OCI-LY7 (cell line): ENCODE data around the gene GLIS1. TPM values are rescaled to one million over a fixed set of nuclear protein-coding genes. Genes with fewer than 3 reads are reported as not detected.

ENCODE experiments used
- BruUV-seq: library from RNA; stranded (reverse); fragments of 400-500 nt; replicated peaks from 2 replicates; lab custom pipeline; 2021; lab: Mats Ljungman, UMichigan
- CTCF ChIA-PET: fragments of 300-600 bp; sonication (Branson Sonifier 250); formaldehyde crosslinking; loops from one replicate; lab custom pipeline; 2022; ENCODE audit warnings: antibody characterized with exemption; ENCODE audit not compliant: unreplicated experiment; lab: Charles Lee
- POLR2A ChIA-PET: fragments of 300-600 bp; sonication (Branson Sonifier 250); formaldehyde crosslinking; loops from one replicate; lab custom pipeline; 2022; ENCODE audit warnings: antibody characterized with exemption; lab: Charles Lee
- DNase-seq: peaks from one replicate; pipeline ENCODE4 v3.0.0-alpha.2; 2015; ENCODE audit warnings: low spot score
- H2AFZ ChIP-seq: fragments of 200-600 bp; sonication (generic), shearing (Covaris generic); 2 replicates; pipeline ENCODE4 v1.6.1; 2014; ENCODE audit warnings: mild to moderate bottlenecking, antibody characterized with exemption, low read length, moderate library complexity
- H3K27ac ChIP-seq: fragments of 200-600 bp; sonication (generic); 2 replicates; pipeline ENCODE4 v1.5.1; 2014; ENCODE audit warnings: mixed run types, low read depth, mild to moderate bottlenecking, moderate library complexity, low read length, inconsistent platforms; ENCODE audit not compliant: poor library complexity, severe bottlenecking
- H3K36me3 ChIP-seq: fragments of 200-600 bp; sonication (generic); 2 replicates; pipeline ENCODE4 v1.6.1; 2014; ENCODE audit warnings: mild to moderate bottlenecking, antibody characterized with exemption, low read length, moderate library complexity, mixed read lengths; ENCODE audit not compliant: insufficient read depth
- H3K4me1 ChIP-seq: fragments of 200-600 bp; sonication (generic); 2 replicates; pipeline ENCODE4 v1.5.1; 2014; ENCODE audit warnings: mild to moderate bottlenecking, low read length; ENCODE audit not compliant: insufficient read depth, poor library complexity, severe bottlenecking
- H3K4me2 ChIP-seq: fragments of 200-600 bp; sonication (generic); 2 replicates; pipeline ENCODE4 v1.6.1; 2014; ENCODE audit warnings: mild to moderate bottlenecking, low read length
- H3K4me3 ChIP-seq: fragments of 200-600 bp; sonication (generic); 2 replicates; pipeline ENCODE4 v1.5.1; 2014; ENCODE audit warnings: mild to moderate bottlenecking, low read depth, low read length; ENCODE audit not compliant: poor library complexity, severe bottlenecking
- H3K79me2 ChIP-seq: fragments of 200-600 bp; sonication (generic); 2 replicates; pipeline ENCODE4 v1.6.1; 2016; ENCODE audit warnings: low read depth, mild to moderate bottlenecking, low read length, moderate library complexity, mixed read lengths; ENCODE audit not compliant: insufficient read depth
- H3K9me2 ChIP-seq: fragments of 200-600 bp; sonication (generic); 2 replicates; pipeline ENCODE4 v1.6.1; 2016; ENCODE audit warnings: mild to moderate bottlenecking, low read length, mixed read lengths; ENCODE audit not compliant: insufficient read depth
- H3K9me3 ChIP-seq: fragments of 200-600 bp; sonication (generic); 2 replicates; pipeline ENCODE4 v1.6.1; 2014; ENCODE audit warnings: mild to moderate bottlenecking, mixed run types, low read length, mixed read lengths
- H4K20me1 ChIP-seq: fragments of 200-600 bp; sonication (generic); 2 replicates; pipeline ENCODE4 v1.6.1; 2014; ENCODE audit warnings: mild to moderate bottlenecking, antibody characterized with exemption, low read length, moderate library complexity, mixed read lengths; ENCODE audit not compliant: insufficient read depth
- EZH2phosphoT487 ChIP-seq: fragments of 200-600 bp; sonication (generic); IDR thresholded peaks from 2 replicates; pipeline ENCODE4 v1.6.1; 2018; ENCODE audit warnings: low read depth, borderline replicate concordance, mild to moderate bottlenecking, mixed run types, antibody characterized with exemption, low read length, moderate library complexity, mixed read lengths
- intact Hi-C: fragments of 100-400 bp; cut with micrococcal nuclease; formaldehyde crosslinking; loops from one replicate; pipeline ENCODE4 v1.10.0; 2022; ENCODE audit not compliant: unreplicated experiment
- total RNA-seq, 2 experiments: library from RNA; depleted of rRNA in 1 of 2; stranded (reverse); fragments of >200 nt in 1 of 2; shearing (Covaris generic) in 1 of 2; gene quantifications; 2 replicates each; pipeline ENCODE4 v1.2.3, GENCODE V29; 2014 to 2022
- TF ChIP-seq, protein P1 (sequence below): fragments of 200-600 bp; sonication (generic); conservative IDR thresholded peaks from 2 replicates; pipeline ENCODE4 v1.5.1; 2014; ENCODE audit warnings: mild to moderate bottlenecking, antibody characterized with exemption, low read length, moderate library complexity, mixed read lengths

GLIS1 gene
- total RNA-seq, 2 experiments from 2014 or later: not detected

- intact Hi-C loops: no loop called here
- POLR2A ChIA-PET: no interaction called here
- BruUV-seq: no TSS peak
These were observed 44.9 kb downstream of the GLIS1 start for GRCh38 chr1:53693773-53694717.

GRCh38 chr1:53693339-53693738, 45.6 kb downstream of the GLIS1 start:
- ChIA-PET POLR2A (no interaction called here), CTCF (no interaction called here)
- no peaks in the 10 kb centered on the region for H3K79me2 ChIP-seq
- H3K4me1 ChIP-seq: no peaks in the 10 kb centered on the region
- intact Hi-C loops: no loop called here
- no peak overlapping the region for H3K4me3 ChIP-seq
- H3K36me3 ChIP-seq: no peaks in the 10 kb centered on the region
- H4K20me1 ChIP-seq: no peaks in the 10 kb centered on the region
- no peaks in the 10 kb centered on the region for H3K9me2 ChIP-seq
- H3K27ac ChIP-seq: no peak overlapping the region
- BruUV-seq: no TSS peak
- TF ChIP-seq, protein P1, sequence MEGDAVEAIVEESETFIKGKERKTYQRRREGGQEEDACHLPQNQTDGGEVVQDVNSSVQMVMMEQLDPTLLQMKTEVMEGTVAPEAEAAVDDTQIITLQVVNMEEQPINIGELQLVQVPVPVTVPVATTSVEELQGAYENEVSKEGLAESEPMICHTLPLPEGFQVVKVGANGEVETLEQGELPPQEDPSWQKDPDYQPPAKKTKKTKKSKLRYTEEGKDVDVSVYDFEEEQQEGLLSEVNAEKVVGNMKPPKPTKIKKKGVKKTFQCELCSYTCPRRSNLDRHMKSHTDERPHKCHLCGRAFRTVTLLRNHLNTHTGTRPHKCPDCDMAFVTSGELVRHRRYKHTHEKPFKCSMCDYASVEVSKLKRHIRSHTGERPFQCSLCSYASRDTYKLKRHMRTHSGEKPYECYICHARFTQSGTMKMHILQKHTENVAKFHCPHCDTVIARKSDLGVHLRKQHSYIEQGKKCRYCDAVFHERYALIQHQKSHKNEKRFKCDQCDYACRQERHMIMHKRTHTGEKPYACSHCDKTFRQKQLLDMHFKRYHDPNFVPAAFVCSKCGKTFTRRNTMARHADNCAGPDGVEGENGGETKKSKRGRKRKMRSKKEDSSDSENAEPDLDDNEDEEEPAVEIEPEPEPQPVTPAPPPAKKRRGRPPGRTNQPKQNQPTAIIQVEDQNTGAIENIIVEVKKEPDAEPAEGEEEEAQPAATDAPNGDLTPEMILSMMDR: no peak
- TF ChIP-seq EZH2phosphoT487: no peak
- H3K9me3 ChIP-seq: no peaks in the 10 kb centered on the region
- no peak overlapping the region for H3K4me2 ChIP-seq
- DNase-seq: no peak
- no peak overlapping the region for H2AFZ ChIP-seq

More at GRCh38 chr1:53693773-53694717, 44.9 kb downstream of the GLIS1 start:
- no peak overlapping the region for H3K27ac ChIP-seq
- CTCF ChIA-PET: no interaction called here
- no peaks in the 10 kb centered on the region for H3K9me3 ChIP-seq
- DNase-seq: no peak
- H3K79me2 ChIP-seq: no peaks in the 10 kb centered on the region
- no peaks in the 10 kb centered on the region for H3K36me3 ChIP-seq
- H3K4me1 ChIP-seq: no peaks in the 10 kb centered on the region
- no peak overlapping the region for H2AFZ ChIP-seq
- H4K20me1 ChIP-seq: no peaks in the 10 kb centered on the region
- TF ChIP-seq EZH2phosphoT487: no peak
- TF ChIP-seq, protein P1: no peak
- H3K4me2 ChIP-seq: no peak overlapping the region
- no peaks in the 10 kb centered on the region for H3K9me2 ChIP-seq
- H3K4me3 ChIP-seq: no peak overlapping the region

DNA sequence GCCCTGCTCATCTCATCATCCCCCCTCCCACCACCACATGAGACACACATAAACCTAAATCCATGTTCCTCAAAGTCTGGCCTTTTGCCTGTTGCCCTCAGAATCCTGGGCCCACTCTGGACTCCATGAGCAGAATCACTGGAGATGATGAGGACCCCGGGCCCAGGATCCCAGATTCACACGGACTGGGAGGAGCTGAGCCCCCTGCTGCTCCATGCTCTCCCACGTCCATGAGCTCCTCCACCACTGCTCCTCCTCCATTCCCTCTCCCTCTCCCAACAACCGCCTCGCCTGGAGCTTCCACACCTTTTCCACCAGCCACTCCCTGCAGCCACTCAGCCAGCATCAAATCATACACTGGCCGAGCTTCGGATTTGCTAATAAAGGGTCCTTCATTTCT, 47.6 kb downstream of the GLIS1 start:
- no peaks in the 10 kb centered on the region for H3K9me3 ChIP-seq
- H3K4me3 ChIP-seq: no peak overlapping the region
- POLR2A ChIA-PET: no interaction called here
- no peaks in the 10 kb centered on the region for H3K79me2 ChIP-seq
- no peak overlapping the region for H2AFZ ChIP-seq
- H4K20me1 ChIP-seq: no peaks in the 10 kb centered on the region
- DNase-seq: no peak
- H3K4me1 ChIP-seq: no peaks in the 10 kb centered on the region
- H3K36me3 ChIP-seq: no peaks in the 10 kb centered on the region
- no peak overlapping the region for H3K4me2 ChIP-seq
- no peak overlapping the region for H3K27ac ChIP-seq
- no peaks in the 10 kb centered on the region for H3K9me2 ChIP-seq
- intact Hi-C loops: no loop called here
- CTCF ChIA-PET: interaction anchor here (0.7 kb wide), 1 partner anchor 209 kb away, joined by 3 read pairs; no protein-coding TSS in a partner anchor
- TF ChIP-seq EZH2phosphoT487: no peak
- no TSS peak for BruUV-seq
